Astrocyte of the spinal cord (primary cell): ENCODE data around the gene RNF41.
A peak's percentile ranks its signal among the peaks of the same experiment; 100 is the strongest.

Experiments used
- DNase-seq: peaks from one replicate; pipeline ENCODE4 v3.0.0; 2011; ENCODE audit warnings: low read depth, low spot score
- H3K4me3 ChIP-seq: 2 replicates; pipeline ENCODE4 v1.5.1; 2011; ENCODE audit warnings: low read depth, mild to moderate bottlenecking, low read length, moderate library complexity
- CTCF ChIP-seq: IDR thresholded peaks from 2 replicates; pipeline ENCODE4 v1.5.1; 2012; ENCODE audit warnings: low read depth, mild to moderate bottlenecking, low read length, inconsistent platforms
- in situ Hi-C: cut with HindIII; loops from 2 replicates; pipeline ENCODE4 v1.10.0; 2017; ENCODE audit warnings: low sequenced_read_pairs

RNF41 gene

GRCh38 chr12:56260921-56261320 is 39.2 kb upstream of the RNF41 start:
- in situ Hi-C loops = no loop called here
- no peak for DNase-seq
- H3K4me3 ChIP-seq = no peak overlapping the region
- TF ChIP-seq CTCF = no peak

- no peak for TF ChIP-seq CTCF
- DNase-seq = no peak
- no peak overlapping the region for H3K4me3 ChIP-seq
- in situ Hi-C loops = no loop called here
These were observed 38.7 kb upstream of the RNF41 start for GRCh38 chr12:56260380-56260779.

- H3K4me3 ChIP-seq = peak overlapping the region; percentile 57
- no peak for DNase-seq
- TF ChIP-seq CTCF = no peak
- in situ Hi-C loops = no loop called here
These were observed 37.1 kb upstream of the RNF41 start for GRCh38 chr12:56258820-56259183.

- peak; percentile 69 for DNase-seq
- in situ Hi-C loops = no loop called here
- peak; percentile 49 for TF ChIP-seq CTCF
- H3K4me3 ChIP-seq = peak within 1 kb of the TSS; percentile 88
These were observed 36.5 kb upstream of the RNF41 start, which contains the start of gene ANKRD52 for GRCh38 chr12:56258068-56258819. Gene ANKRD52 (minus strand): TSS chr12:56258384. CDS start chr12:56258269, 115 bp downstream.

GRCh38 chr12:56257491-56258067 is 35.9 kb upstream of the RNF41 start:
- DNase-seq = peak; percentile 39
- peak; percentile 28 for TF ChIP-seq CTCF
- peak overlapping the region; percentile 88 for H3K4me3 ChIP-seq
- in situ Hi-C loops = no loop called here

- DNase-seq = no peak
- in situ Hi-C loops = no loop called here
- no peak for TF ChIP-seq CTCF
- H3K4me3 ChIP-seq = peak overlapping the region; percentile 88
These were observed 35.3 kb upstream of the RNF41 start for GRCh38 chr12:56257071-56257470.
